ENCODE data around the gene HPCA. TPM values are rescaled to one million over a fixed set of nuclear protein-coding genes. Genes with fewer than 3 reads are reported as not detected.

Gene HPCA
- total RNA-seq, 1 donor, result not detected

GRCh38 chr1:32881291-32881690, 5.0 kb upstream of the HPCA start:
- Histone ChIP-seq H3K4me3 (ENCODE audit: low read length) (no peak overlapping the region), H3K27me3 (ENCODE audit: insufficient read depth, low read length) (peaks cover 12% of the 10 kb centered on the region), H3K9me3 (ENCODE audit: low read depth, low read length) (no peaks in the 10 kb centered on the region), H3K4me1 (ENCODE audit: insufficient read depth, low read length) (no peaks in the 10 kb centered on the region)

DNA sequence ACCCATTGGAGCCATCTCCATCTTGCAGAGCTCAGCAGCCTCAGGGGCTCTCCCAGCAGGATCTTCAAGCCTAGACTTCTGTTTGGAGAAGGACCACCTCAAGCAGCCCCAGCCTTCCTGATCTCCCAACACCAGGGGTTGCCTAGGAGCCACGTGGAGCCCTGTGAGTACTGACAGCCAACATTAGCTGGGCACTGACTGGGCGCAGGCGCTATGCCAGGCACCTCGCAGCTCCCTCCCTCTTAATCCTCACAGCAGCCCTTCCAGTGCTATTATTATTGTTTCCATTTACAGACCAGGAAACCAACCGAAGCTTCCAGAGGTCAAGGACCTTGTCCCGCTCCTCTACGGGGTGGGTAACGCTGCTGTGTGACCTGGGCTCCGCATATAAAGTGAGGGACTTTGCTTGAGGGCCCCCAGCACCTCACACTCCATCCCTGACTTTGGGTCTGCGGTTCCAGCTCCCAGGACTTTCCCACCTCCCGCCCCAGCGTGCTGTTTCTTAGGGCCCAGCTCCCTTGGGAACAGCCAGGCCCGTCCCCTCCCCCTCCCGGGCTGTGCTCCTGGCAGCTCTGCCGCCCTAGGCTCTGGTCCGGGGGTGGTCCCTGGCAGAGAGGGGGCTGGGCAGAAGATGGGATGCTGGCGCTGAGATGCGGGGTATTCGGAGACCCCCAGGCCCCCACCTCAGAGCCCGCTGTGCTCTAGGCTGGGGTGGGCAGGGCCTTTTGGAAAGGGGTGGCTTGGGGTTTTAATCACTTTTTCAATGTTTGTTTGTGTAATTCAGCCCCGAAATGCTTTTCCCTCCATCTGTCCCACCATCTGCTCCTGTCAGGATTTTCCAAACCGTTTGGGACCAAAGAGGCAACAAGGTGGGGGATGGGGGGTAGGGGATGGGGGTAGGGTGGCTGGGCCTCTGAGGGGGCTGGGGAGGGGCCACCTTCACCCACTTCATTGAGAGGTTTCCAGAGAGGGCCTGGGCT, 4.1 kb upstream of the HPCA start:
- Histone ChIP-seq H3K4me1 (ENCODE audit: insufficient read depth, low read length) (no peaks in the 10 kb centered on the region), H3K4me3 (ENCODE audit: low read length) (no peak overlapping the region), H3K9me3 (ENCODE audit: low read depth, low read length) (no peaks in the 10 kb centered on the region), H3K27me3 (ENCODE audit: insufficient read depth, low read length) (peaks cover 18% of the 10 kb centered on the region)

DNA sequence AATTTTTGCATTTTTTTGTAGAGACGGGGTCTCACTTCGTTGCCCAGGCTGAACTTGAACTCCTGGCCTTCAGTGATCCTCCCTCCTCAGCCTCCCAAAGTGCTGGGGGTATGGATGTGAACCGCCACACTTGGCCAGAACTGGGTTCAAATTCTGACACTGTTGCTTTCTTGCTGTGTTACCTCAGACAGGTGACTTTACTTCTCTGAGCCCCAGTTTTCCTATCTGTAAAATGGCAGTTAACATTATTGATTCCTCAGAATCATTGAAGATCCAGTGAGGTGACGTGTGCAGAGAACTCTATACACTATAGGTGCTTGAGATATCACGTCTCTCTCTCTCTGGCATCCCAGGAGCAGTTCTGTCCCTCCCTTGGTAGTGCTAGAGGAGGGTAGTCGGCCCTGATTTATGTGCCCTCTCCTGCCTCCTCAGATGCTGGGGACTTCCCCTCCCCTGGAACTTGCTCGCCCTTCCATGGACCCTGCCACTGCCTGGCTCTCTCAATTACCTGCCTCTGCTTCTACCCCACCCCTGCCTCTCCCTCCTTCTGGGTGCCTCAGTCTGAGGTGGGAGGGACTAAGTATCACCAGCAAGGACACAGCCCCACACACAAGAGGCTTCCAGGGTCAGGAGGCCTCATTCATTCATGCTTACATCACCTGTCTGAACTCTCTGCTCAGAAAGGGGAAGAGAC, 2.8 kb upstream of the HPCA start:
- Histone ChIP-seq H3K9me3 (ENCODE audit: low read depth, low read length) (no peaks in the 10 kb centered on the region), H3K4me1 (ENCODE audit: insufficient read depth, low read length) (no peaks in the 10 kb centered on the region), H3K4me3 (ENCODE audit: low read length) (no peak overlapping the region), H3K27me3 (ENCODE audit: insufficient read depth, low read length) (peaks cover 27% of the 10 kb centered on the region)

DNA sequence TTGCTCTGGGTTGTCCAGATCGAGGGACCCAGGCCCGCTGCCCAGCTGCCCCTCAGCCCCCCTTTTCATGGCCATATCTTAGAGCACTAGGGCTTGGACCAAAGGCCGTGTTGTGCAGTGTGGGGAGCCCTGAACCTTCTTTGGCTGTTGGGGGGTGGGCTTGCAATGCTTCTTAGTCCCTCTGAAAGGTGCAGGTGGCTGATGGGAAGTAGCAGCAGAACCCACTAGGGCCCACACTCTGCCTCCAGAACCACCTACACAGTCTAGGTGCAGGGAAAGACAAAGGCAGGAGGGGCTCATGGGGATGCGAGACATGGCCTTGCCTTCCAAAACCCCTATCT, 2.3 kb upstream of the HPCA start:
- Histone ChIP-seq H3K9me3 (ENCODE audit: low read depth, low read length) (no peaks in the 10 kb centered on the region), H3K27me3 (ENCODE audit: insufficient read depth, low read length) (peaks cover 27% of the 10 kb centered on the region), H3K4me3 (ENCODE audit: low read length) (no peak overlapping the region), H3K4me1 (ENCODE audit: insufficient read depth, low read length) (no peaks in the 10 kb centered on the region)

- Histone ChIP-seq H3K4me1 (ENCODE audit: insufficient read depth, low read length) (no peaks in the 10 kb centered on the region), H3K27me3 (ENCODE audit: insufficient read depth, low read length) (peaks cover 27% of the 10 kb centered on the region), H3K4me3 (ENCODE audit: low read length) (no peak overlapping the region), H3K9me3 (ENCODE audit: low read depth, low read length) (no peaks in the 10 kb centered on the region)
Observed at GRCh38 chr1:32884726-32885125, 1.6 kb upstream of the HPCA start.

DNA sequence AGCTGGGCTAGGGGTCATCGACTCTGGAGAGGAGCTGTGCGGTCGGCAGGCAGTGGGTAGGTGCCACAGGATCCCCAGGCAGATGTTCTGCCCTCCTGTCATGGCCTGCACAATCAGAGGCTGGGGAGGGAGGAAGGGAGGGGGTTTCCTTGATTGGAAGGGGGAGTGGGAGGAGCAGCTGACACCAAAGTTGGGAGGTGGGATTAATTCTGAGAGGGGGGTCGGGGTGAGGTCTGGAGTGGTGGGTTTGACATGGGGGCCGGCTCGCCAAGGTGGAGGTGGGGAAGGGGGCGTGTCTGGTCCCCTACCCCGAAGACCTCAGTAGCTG, 651 bp upstream of the HPCA start:
- H3K9me3 ChIP-seq (ENCODE audit: low read depth, low read length), result no peaks in the 10 kb centered on the region
- no peaks in the 10 kb centered on the region for H3K4me1 ChIP-seq (ENCODE audit: insufficient read depth, low read length)
- peaks cover 31% of the 10 kb centered on the region for H3K27me3 ChIP-seq (ENCODE audit: insufficient read depth, low read length)
- H3K4me3 ChIP-seq (ENCODE audit: low read length), result no peak overlapping the region

DNA sequence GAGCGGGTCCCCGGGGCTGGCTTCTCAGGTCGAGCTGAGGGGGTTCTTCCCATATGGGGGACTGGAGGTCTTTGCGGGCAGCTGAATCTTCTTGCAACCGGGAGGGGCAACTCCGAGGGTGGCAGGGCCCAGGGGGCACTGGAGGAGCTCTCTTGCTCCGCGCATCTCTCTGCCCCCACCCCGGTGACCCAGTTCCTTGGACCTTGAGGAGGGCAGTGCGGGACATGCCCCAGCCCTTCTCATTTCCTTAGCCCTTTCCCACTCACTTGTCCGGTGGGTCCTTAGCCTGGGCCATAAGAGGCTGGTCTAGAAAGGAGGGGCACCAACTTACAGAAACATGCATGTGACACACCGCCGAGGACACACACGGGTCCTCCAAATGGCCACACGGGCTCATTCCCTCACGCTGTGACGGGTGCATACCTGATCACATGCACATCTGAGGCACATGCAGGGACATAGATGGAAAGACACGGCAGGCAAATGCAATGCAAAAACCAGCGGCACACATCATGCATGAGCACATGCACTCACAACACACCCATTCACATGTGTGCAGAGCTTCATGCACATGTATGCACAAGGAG, 630 bp downstream of the HPCA start:
- Histone ChIP-seq H3K27me3 (ENCODE audit: insufficient read depth, low read length) (peaks cover 44% of the 10 kb centered on the region), H3K9me3 (ENCODE audit: low read depth, low read length) (no peaks in the 10 kb centered on the region), H3K4me3 (ENCODE audit: low read length) (no peak overlapping the region), H3K4me1 (ENCODE audit: insufficient read depth, low read length) (no peaks in the 10 kb centered on the region)

GRCh38 chr1:32887623-32888022, 1.3 kb downstream of the HPCA start:
- Histone ChIP-seq H3K4me1 (ENCODE audit: insufficient read depth, low read length) (peaks cover under 1% of the 10 kb centered on the region), H3K27me3 (ENCODE audit: insufficient read depth, low read length) (peaks cover 51% of the 10 kb centered on the region)

GRCh38 chr1:32888134-32888533, 1.8 kb downstream of the HPCA start:
- H3K27me3 ChIP-seq (ENCODE audit: insufficient read depth, low read length), result peaks cover 53% of the 10 kb centered on the region
- peaks cover 6% of the 10 kb centered on the region for H3K4me1 ChIP-seq (ENCODE audit: insufficient read depth, low read length)
- H3K4me3 ChIP-seq (ENCODE audit: low read length), result no peak overlapping the region
- H3K9me3 ChIP-seq (ENCODE audit: low read depth, low read length), result no peaks in the 10 kb centered on the region

More at GRCh38 chr1:32887623-32888022, 1.3 kb downstream of the HPCA start:
- no peak overlapping the region for H3K4me3 ChIP-seq (ENCODE audit: low read length)
- H3K9me3 ChIP-seq (ENCODE audit: low read depth, low read length), result no peaks in the 10 kb centered on the region

GRCh38 chr1:32888677-32889420, 2.6 kb downstream of the HPCA start:
- Histone ChIP-seq H3K9me3 (ENCODE audit: low read depth, low read length) (no peaks in the 10 kb centered on the region), H3K4me3 (ENCODE audit: low read length) (no peak overlapping the region), H3K27me3 (ENCODE audit: insufficient read depth, low read length) (peaks cover 52% of the 10 kb centered on the region), H3K4me1 (ENCODE audit: insufficient read depth, low read length) (peaks cover 8% of the 10 kb centered on the region)

- Histone ChIP-seq H3K9me3 (ENCODE audit: low read depth, low read length) (no peaks in the 10 kb centered on the region), H3K4me1 (ENCODE audit: insufficient read depth, low read length) (peaks cover 8% of the 10 kb centered on the region), H3K4me3 (ENCODE audit: low read length) (no peak overlapping the region), H3K27me3 (ENCODE audit: insufficient read depth, low read length) (peaks cover 55% of the 10 kb centered on the region)
Observed at GRCh38 chr1:32889731-32890278, 3.5 kb downstream of the HPCA start.

GRCh38 chr1:32890516-32891240, 4.4 kb downstream of the HPCA start:
- Histone ChIP-seq H3K4me3 (ENCODE audit: low read length) (no peak overlapping the region), H3K27me3 (ENCODE audit: insufficient read depth, low read length) (peaks cover 46% of the 10 kb centered on the region), H3K9me3 (ENCODE audit: low read depth, low read length) (no peaks in the 10 kb centered on the region), H3K4me1 (ENCODE audit: insufficient read depth, low read length) (peaks cover 8% of the 10 kb centered on the region)

- Histone ChIP-seq H3K4me3 (ENCODE audit: low read length) (no peak overlapping the region), H3K9me3 (ENCODE audit: low read depth, low read length) (no peaks in the 10 kb centered on the region), H3K4me1 (ENCODE audit: insufficient read depth, low read length) (peaks cover 8% of the 10 kb centered on the region), H3K27me3 (ENCODE audit: insufficient read depth, low read length) (peaks cover 46% of the 10 kb centered on the region)
Observed at GRCh38 chr1:32891241-32891570, 4.9 kb downstream of the HPCA start.

GRCh38 chr1:32891630-32892029, 5.3 kb downstream of the HPCA start:
- H3K27me3 ChIP-seq (ENCODE audit: insufficient read depth, low read length), result peaks cover 46% of the 10 kb centered on the region
- no peak overlapping the region for H3K4me3 ChIP-seq (ENCODE audit: low read length)
- no peaks in the 10 kb centered on the region for H3K9me3 ChIP-seq (ENCODE audit: low read depth, low read length)
- peaks cover 8% of the 10 kb centered on the region for H3K4me1 ChIP-seq (ENCODE audit: insufficient read depth, low read length)

Measured in mononuclear cell (primary cell).